ENCODE results near the gene CENPT. TPM values are rescaled to one million over a fixed set of nuclear protein-coding genes. Genes with fewer than 3 reads are reported as not detected.

Gene CENPT
- total and polyA plus RNA-seq, 2 donors (not counting 3 experiments of a cell fraction or from before 2014, with no cell fraction given), result 60.3 to 61.3 TPM

- no peak for FAIRE-seq
Observed at GRCh38 chr16:67820608-67821259, 26.8 kb downstream of the CENPT start.

More at GRCh38 chr16:67820608-67821259, 26.8 kb downstream of the CENPT start:
- Histone ChIP-seq H3K4me1 (ENCODE audit: control insufficient read depth, extremely low read depth, insufficient read depth, low read length) (no peaks in the 10 kb centered on the region), H3K27ac (ENCODE audit: insufficient read depth, low read depth, low read length) (no peak overlapping the region), H3K9me3 (replicated peaks; ENCODE audit: control insufficient read depth, insufficient read depth, low read length) (no peaks in the 10 kb centered on the region), H2AFZ (ENCODE audit: low read depth, low read length) (no peak overlapping the region), H3K4me2 (ENCODE audit: insufficient read depth, low read length) (no peak overlapping the region), H3K79me2 (ENCODE audit: control insufficient read depth, insufficient read depth, low read length) (no peaks in the 10 kb centered on the region), H4K20me1 (replicated peaks; ENCODE audit: control insufficient read depth, extremely low read depth, insufficient read depth, low read length) (no peaks in the 10 kb centered on the region), H3K36me3 (ENCODE audit: control insufficient read depth in 2 of 2, extremely low read depth in 1 of 2, insufficient read depth in 2 of 2, low read length in 2 of 2) (no peaks in the 10 kb centered on the region), H3K9ac (replicated peaks; ENCODE audit: extremely low read depth, insufficient read depth, low read length) (peak overlapping the region; percentile 3), H3K9me1 (replicated peaks; ENCODE audit: control insufficient read depth, extremely low read depth, insufficient read depth, low read length) (no peaks in the 10 kb centered on the region), H3K4me3 (replicated peaks in 1 of 3; ENCODE audit: insufficient read depth in 1 of 3, low read depth in 1 of 3, low read length in 3 of 3) (no peak overlapping the region), H3K27me3 (ENCODE audit: control insufficient read depth in 2 of 2, insufficient read depth in 2 of 2, low read length in 2 of 2) (no peaks in the 10 kb centered on the region)
- no TSS peak for BruUV-seq (replicated peaks)
- no peak for DNase-seq (ENCODE audit: low read depth, low spot score)
- POLR2A ChIA-PET, result no interaction called here
- no peak for TF ChIP-seq EZH2 (IDR thresholded peaks at IDR 0.05; ENCODE audit: borderline replicate concordance, low read depth, low read length, severe bottlenecking)
- TF ChIP-seq JUN (IDR thresholded peaks at IDR 0.05; ENCODE audit: borderline replicate concordance, insufficient read depth, insufficient read length, low read depth), result no peak
- no peak for TF ChIP-seq GATA2 (IDR thresholded peaks at IDR 0.05; ENCODE audit: insufficient read depth, insufficient read length, low read depth, low read length)
- TF ChIP-seq POLR2AphosphoS5 (IDR thresholded peaks at IDR 0.05; ENCODE audit: insufficient read depth, low read depth, low read length), result no peak
- no peak for TF ChIP-seq FOS (IDR thresholded peaks at IDR 0.05; ENCODE audit: borderline replicate concordance, insufficient read depth, low read length)
- TF ChIP-seq POLR2A (IDR thresholded peaks at IDR 0.05; ENCODE audit: low read depth, low read length), result no peak
- no peak for TF ChIP-seq MYC (IDR thresholded peaks at IDR 0.05; ENCODE audit: low read depth, low read length)
- no peak for TF ChIP-seq CTCF (IDR thresholded peaks at IDR 0.05; ENCODE audit: extremely low read depth in 1 of 2, insufficient read depth in 1 of 2, low read depth in 1 of 2, low read length in 2 of 2)
- TF ChIP-seq, protein P1, sequence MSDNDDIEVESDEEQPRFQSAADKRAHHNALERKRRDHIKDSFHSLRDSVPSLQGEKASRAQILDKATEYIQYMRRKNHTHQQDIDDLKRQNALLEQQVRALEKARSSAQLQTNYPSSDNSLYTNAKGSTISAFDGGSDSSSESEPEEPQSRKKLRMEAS (IDR thresholded peaks at IDR 0.05; ENCODE audit: insufficient read depth, insufficient read length), result no peak
- CTCF ChIA-PET, result interaction anchor here (0.6 to 1.2 kb wide), 4 partner anchors 51 to 148 kb away, joined by 3 to 4 read pairs (median 4); no protein-coding TSS in a partner anchor
- dilution Hi-C loops (cut with MboI; ENCODE audit: extremely low pct_ligation_motif_present, low sequenced_read_pairs) (no loop called here), intact Hi-C loops (cut with micrococcal nuclease) (no loop called here)
